NCI-H1930 (cell line): ENCODE results near the gene CSF2.
"Not testable (repeated sequence)": the region's sequence is repeated elsewhere in the genome, so short reads cannot be mapped to it uniquely, and the experiment has no call there.

Source experiments
- DNase-seq, 2 experiments: peaks; one replicate each; lab custom pipeline; 2025; lab: John Stamatoyannopoulos, UW

Gene CSF2

DNA sequence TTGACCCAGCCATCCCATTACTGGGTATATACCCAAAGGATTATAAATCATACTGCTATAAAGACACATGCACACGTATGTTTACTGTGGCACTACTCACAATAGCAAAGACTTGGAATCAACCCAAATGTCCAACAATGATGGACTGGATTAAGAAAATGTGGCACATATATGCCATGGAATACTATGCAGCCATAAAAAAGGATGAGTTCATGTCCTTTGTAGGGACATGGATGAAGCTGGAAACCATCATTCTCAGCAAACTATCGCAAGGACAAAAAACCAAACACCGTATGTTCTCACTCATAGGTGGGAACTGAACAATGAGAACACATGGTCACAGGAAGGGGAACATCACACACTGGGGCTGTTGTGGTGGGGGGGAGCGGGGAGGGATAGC lies 35.4 kb downstream of the CSF2 start:
- DNase-seq, result not testable (repeated sequence)

DNA sequence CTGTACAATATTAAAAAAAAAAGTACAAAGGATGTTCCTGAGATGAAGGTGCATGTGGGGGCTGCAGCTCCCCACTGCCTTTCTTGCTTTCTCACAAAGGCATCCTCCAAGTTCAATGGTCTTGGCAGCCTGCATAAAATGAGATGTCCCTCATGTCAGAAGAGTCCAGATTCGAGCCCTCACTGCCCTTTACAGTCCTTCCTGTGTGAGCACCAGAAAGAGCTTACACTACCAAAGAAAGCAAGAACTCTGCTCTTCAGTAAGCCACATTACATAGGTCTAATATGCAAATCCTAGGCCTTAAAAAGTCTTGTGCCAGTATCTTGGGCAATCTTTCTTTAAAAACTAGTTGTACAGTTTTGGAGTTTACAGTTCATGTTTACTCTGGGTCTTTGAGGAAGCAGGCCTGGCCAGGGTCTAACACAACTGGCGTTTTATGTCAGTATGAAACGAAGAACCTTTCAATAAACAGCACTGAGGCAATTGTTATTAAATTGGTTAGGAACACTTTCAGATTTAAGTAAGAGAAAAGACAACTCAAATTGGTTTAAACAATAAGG lies 36.0 kb downstream of the CSF2 start:
- no peak for DNase-seq

DNA sequence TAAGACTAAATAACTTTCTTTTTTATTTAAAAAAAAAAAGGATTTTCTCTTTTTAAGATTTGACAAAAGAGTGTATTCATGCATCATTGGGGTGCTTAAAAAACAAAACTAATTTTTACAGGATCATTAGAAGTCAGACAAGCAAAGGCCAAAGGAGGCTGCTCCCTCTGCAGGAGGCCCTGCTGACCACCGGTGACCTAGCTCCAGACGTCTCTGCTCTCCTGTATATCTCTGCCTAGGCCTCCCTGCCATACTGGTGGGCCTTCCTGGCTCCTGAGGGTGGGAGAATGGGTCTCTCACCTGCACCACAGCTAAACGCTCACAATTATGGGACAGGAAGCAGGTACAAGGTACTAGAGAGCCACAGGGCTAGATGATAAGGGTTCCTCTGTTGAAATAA lies 36.6 kb downstream of the CSF2 start:
- no peak for DNase-seq

DNA sequence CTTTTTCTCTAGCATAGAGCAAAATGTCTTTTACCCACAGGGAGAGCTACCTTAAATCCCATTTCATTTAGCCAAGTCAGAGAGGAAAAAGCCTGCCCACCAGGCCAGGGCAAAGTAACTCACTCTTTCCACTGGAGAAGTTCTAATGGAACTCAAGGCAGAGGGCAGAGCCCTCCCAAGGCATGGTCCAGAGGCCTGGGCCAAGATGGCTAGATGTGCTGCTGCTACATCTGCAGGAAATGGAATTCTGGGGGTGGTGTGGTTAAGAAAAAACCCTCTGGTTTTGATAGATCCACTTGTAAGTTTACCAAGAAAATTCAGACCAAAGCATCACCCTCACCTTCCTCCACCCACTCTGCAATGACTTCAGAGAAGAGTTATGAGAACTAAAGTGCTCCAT lies 37.3 kb downstream of the CSF2 start:
- DNase-seq, result no peak

DNA sequence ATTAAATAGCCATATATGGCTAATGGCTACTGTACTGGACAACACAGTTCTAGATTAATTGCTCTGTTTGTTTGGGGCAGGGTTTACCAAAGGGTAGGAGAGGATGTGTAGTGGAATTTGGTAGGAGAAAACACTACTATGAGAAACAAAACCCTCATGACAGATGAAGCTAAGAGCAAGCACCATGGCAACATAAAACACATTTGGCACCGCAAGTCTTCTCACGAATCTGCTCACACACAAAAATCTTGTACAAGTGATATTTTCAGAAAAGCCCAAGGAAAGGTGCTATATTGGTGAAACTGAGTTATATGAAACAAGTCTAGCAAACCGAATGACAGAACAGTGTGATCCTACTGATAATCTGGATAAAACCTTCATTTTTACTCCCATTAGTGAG lies 38.5 kb downstream of the CSF2 start:
- DNase-seq, result no peak

DNA sequence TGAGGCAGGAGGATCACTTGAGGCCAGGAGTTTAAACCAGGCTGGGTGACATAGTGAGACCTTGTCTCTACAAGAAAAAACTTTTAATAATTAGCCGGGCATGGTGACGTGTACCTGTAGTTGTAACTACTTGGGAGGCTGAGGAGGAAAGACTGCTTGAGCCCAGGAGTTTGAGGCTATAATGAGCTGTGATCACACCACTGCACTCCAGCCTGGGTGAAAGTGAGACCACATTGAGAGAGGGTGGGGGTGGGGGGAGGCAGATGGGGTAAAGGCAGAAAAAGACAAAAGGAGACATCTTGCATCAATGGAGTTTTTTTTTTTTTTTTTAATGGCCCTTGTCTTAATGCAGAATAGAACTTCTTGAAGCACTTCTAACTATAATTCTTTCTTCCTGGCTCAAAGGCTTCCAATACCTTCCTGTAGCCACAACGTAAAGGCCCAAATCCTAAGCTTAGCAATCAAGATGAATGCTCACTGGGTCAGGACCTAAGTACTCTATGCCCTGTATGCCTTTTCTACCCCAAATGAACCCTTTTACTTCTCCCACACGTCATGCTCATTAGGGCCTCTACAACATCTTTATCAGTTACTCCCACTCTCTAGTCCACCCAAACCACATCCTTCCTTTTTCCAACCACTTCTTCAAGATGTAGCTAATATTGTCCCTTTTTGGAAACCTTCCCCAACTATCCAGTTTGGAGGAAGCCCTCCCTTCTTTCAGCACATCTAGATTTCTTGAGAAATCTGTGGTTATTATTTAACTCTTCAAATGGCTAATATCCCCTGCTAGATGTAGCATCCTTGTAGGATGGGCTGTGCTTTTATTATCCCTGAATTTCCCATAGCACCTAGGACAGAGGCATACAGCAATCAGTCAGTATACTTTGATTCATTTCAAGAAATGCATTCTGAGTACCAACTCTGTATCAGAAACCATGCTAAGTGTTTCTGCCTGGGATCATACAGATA lies 40.8 kb downstream of the CSF2 start:
- no peak for DNase-seq

DNA sequence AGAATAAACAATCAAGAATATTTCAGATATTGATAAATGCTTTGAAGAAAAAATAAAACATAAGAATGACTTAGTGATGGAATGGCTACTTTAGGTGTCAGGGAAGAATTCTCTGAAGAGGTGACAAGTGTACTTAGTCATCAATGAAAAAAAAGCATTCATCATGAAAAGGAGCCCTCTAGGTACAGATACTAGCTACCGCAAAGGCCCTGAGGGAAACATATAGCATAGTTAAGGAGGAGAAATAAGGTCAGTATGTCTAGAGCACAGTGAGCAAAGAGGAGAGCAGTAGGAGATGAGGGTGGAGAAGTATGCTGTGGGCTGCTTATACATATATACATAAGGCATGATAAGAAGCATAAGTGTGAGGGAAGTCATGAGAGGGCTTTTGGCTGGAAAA lies 41.8 kb downstream of the CSF2 start:
- no peak for DNase-seq

DNA sequence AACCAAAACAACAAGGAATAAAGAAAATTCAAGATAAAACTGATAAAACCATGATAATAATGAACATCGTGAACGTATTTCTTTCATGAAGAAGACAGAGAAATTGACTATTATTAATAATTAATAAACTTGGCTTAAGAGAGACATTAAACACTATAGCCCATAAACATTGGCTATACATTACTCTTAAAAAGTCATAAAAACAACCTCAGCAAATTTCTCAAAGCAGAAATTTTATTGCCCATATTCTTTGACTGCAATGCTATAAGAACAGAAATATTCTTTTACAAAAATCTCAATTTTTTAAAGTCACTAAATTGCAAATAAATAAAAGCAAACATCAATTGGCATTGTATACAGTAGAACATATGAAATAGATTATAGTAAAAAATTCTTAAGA lies 42.5 kb downstream of the CSF2 start:
- no peak for DNase-seq

DNA sequence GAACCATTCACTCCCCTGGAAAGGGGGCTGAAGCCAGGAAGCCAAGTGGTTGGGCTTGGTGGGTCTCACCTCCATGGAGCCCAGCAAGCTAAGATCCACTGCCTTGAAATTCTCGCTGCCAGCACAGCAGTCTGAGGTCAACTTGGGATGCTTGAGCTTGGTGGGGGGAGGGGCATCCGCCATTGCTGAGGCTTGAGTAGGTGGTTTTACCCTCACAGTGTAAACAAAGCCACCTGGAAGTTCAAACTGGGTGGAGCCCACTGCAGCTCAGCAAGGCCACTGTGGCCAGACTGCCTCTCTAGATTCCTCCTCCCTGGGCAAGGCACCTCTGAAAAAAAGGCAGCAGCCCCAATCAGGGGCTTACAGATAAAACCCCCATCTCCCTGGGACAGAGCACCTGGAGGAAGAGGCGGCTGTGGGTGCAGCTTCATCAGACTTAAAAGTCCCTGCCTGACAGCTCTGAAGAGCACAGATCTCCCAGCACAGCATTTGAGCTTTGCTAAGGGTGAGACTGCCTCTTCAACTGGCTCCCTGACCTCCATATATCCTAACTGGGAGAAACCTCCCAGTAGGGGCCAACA lies 43.4 kb downstream of the CSF2 start:
- not testable (repeated sequence) for DNase-seq

DNA sequence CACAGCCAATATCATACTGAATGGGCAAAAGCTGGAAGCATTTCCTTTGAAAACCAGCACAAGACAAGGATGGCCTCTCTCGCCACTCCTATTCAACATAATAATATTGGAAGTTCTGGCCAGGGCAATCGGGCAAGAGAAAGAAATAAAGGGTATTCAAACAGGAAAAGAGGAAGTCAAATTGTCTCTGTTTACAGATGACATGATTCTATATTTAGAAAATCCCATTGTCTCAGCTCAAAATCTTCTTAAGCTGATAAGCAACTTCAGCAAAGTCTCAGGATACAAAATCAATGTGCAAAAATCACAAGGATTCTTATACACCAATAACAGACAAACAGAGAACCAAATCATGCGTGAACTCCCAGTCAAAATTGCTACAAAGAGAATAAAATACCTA lies 47.1 kb downstream of the CSF2 start:
- DNase-seq, result not testable (repeated sequence)

DNA sequence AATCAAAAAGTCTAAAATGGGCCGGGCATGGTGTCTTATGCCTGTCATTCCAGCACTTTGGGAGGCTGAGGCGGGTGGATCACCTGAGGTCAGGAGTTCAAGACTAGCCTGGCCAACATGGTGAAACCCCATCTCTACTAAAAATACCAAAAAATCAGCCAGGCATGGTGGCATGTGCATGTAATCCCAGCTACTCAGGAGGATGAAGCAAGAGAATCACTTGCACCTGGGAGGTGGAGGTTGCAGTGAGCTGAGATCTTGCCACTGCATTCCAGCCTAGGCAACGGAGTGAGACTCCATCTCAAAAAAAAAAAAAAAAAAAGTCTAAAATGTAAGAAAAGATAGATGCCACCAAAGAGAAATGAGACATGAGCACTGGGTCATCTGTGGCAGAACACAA lies 49.4 kb downstream of the CSF2 start:
- DNase-seq, result not testable (repeated sequence)

DNA sequence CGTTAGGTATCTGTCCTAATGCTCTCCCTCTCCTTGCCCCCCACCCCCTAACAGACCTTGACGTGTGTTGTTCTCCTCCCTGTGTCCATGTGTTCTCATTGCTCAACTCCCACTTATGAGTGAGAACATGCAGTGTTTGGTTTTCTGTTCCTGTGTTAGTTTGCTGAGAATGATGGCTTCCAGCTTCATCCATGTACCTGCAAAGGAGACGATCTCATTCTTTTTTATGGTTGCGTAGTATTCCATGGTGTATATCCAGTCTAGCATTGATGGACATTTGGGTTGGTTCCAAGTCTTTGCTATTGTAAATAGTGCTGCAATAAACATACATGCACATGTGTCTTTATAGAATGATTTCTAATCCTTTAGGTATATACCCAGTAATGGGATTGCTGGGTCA lies 50.0 kb downstream of the CSF2 start:
- not testable (repeated sequence) for DNase-seq
